ENCODE data around the gene FLRT2.

DNA sequence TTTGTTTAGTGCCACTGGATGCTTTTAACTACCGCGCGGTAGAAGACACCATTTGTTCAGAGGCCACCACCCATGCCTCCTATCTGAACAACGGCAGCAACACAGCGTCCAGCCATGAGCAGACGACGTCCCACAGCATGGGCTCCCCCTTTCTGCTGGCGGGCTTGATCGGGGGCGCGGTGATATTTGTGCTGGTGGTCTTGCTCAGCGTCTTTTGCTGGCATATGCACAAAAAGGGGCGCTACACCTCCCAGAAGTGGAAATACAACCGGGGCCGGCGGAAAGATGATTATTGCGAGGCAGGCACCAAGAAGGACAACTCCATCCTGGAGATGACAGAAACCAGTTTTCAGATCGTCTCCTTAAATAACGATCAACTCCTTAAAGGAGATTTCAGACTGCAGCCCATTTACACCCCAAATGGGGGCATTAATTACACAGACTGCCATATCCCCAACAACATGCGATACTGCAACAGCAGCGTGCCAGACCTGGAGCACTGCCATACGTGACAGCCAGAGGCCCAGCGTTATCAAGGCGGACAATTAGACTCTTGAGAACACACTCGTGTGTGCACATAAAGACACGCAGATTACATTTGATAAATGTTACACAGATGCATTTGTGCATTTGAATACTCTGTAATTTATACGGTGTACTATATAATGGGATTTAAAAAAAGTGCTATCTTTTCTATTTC, 93.2 kb downstream of the FLRT2 start:
- TF ChIP-seq, protein P1, sequence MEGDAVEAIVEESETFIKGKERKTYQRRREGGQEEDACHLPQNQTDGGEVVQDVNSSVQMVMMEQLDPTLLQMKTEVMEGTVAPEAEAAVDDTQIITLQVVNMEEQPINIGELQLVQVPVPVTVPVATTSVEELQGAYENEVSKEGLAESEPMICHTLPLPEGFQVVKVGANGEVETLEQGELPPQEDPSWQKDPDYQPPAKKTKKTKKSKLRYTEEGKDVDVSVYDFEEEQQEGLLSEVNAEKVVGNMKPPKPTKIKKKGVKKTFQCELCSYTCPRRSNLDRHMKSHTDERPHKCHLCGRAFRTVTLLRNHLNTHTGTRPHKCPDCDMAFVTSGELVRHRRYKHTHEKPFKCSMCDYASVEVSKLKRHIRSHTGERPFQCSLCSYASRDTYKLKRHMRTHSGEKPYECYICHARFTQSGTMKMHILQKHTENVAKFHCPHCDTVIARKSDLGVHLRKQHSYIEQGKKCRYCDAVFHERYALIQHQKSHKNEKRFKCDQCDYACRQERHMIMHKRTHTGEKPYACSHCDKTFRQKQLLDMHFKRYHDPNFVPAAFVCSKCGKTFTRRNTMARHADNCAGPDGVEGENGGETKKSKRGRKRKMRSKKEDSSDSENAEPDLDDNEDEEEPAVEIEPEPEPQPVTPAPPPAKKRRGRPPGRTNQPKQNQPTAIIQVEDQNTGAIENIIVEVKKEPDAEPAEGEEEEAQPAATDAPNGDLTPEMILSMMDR (IDR thresholded peaks at IDR 0.05; ENCODE audit: low read length) = no peak
- no peak for TF ChIP-seq EZH2 (IDR thresholded peaks at IDR 0.05; ENCODE audit: borderline replicate concordance, low read length)
